IMR-90 (cell line): ENCODE data around the gene TLDC2. TPM values are rescaled to one million over a fixed set of nuclear protein-coding genes. Genes with fewer than 3 reads are reported as not detected.

Source experiments
- ATAC-seq: fragments of 200-7000 bp; cut with Tn5 transposase; 2 replicates; pipeline ENCODE4 v1.9.1; 2020; ENCODE audit warnings: low read depth, mild to moderate bottlenecking, moderate library complexity
- BruUV-seq: library from RNA; stranded (reverse); fragments of 400-500 nt; replicated peaks from 2 replicates; lab custom pipeline; 2021; lab: Mats Ljungman, UMichigan
- CTCF ChIA-PET: fragments of 300-600 bp; formaldehyde crosslinking; extraction: SDS; loops from one replicate; lab custom pipeline; 2021; ENCODE audit warnings: antibody characterized with exemption; lab: Yijun Ruan, JAX
- POLR2A ChIA-PET: fragments of 300-600 bp; sonication (Branson Sonifier 250); formaldehyde crosslinking; loops from one replicate; lab custom pipeline; 2022; ENCODE audit warnings: antibody characterized with exemption; ENCODE audit not compliant: unreplicated experiment; lab: Charles Lee
- DNase-seq: peaks from one replicate; pipeline ENCODE4 v3.0.0; 2013
- H2AFZ ChIP-seq: replicated peaks from 2 replicates; pipeline ENCODE3; 2013; ENCODE audit warnings: low read length, mild to moderate bottlenecking; ENCODE audit not compliant: poor library complexity
- H2AK5ac ChIP-seq: 2 replicates; pipeline ENCODE4 v1.6.1; 2013; ENCODE audit warnings: low read depth, low read length, inconsistent platforms
- H2AK9ac ChIP-seq: replicated peaks from 2 replicates; pipeline ENCODE3; 2013; ENCODE audit warnings: mild to moderate bottlenecking, low read depth, low read length, moderate library complexity; ENCODE audit not compliant: poor library complexity
- H2BK120ac ChIP-seq: 2 replicates; pipeline ENCODE4 v1.6.1; 2013; ENCODE audit warnings: low read depth, low read length, inconsistent platforms
- H2BK15ac ChIP-seq: 3 replicates; pipeline ENCODE4 v1.6.1; 2013; ENCODE audit warnings: low read depth, low read length, inconsistent platforms
- H2BK20ac ChIP-seq: 2 replicates; pipeline ENCODE4 v1.6.1; 2013; ENCODE audit warnings: low read depth, mild to moderate bottlenecking, inconsistent platforms, low read length, moderate library complexity
- H2BK5ac ChIP-seq: 2 replicates; pipeline ENCODE4 v1.6.1; 2013; ENCODE audit warnings: mild to moderate bottlenecking, low read depth, low read length, inconsistent platforms; ENCODE audit not compliant: poor library complexity, severe bottlenecking
- H3K14ac ChIP-seq: replicated peaks from 2 replicates; pipeline ENCODE4 v1.6.1; 2013; ENCODE audit warnings: low read depth, low read length, inconsistent platforms
- H3K18ac ChIP-seq: 2 replicates; pipeline ENCODE4 v1.6.1; 2013; ENCODE audit warnings: low read depth, low read length, control low read depth
- H3K23ac ChIP-seq: 2 replicates; pipeline ENCODE4 v1.6.1; 2013; ENCODE audit warnings: low read depth, low read length, inconsistent platforms
- H3K27ac ChIP-seq: 2 replicates; pipeline ENCODE4 v1.5.1; 2013; ENCODE audit warnings: mild to moderate bottlenecking, control low read depth, low read length; ENCODE audit not compliant: insufficient read depth
- H3K27me3 ChIP-seq: 2 replicates; pipeline ENCODE4 v1.6.1; 2013; ENCODE audit warnings: low read length; ENCODE audit not compliant: control insufficient read depth, insufficient read depth
- H3K36me3 ChIP-seq: 2 replicates; pipeline ENCODE4 v1.6.1; 2013; ENCODE audit warnings: low read length, mixed read lengths; ENCODE audit not compliant: control insufficient read depth, insufficient read depth
- H3K4ac ChIP-seq: 2 replicates; pipeline ENCODE4 v1.6.1; 2013; ENCODE audit warnings: low read depth, low read length, inconsistent platforms
- H3K4me1 ChIP-seq: 2 replicates; pipeline ENCODE4 v1.6.1; 2013; ENCODE audit warnings: low read length, mixed read lengths; ENCODE audit not compliant: control insufficient read depth, insufficient read depth
- H3K4me2 ChIP-seq: 2 replicates; pipeline ENCODE4 v1.6.1; 2013; ENCODE audit warnings: low read depth, mild to moderate bottlenecking, control low read depth, low read length, moderate library complexity
- H3K4me3 ChIP-seq: 2 replicates; pipeline ENCODE4 v1.5.1; 2013; ENCODE audit warnings: low read depth, mild to moderate bottlenecking, control low read depth, low read length, moderate library complexity; ENCODE audit not compliant: insufficient read depth
- H3K56ac ChIP-seq: 2 replicates; pipeline ENCODE4 v1.6.1; 2013; ENCODE audit warnings: low read length, inconsistent platforms; ENCODE audit not compliant: insufficient read depth; ENCODE audit errors: extremely low read depth
- H3K79me1 ChIP-seq, 2 experiments: 2 replicates each; pipeline ENCODE4 v1.6.1; 2013; ENCODE audit warnings: low read length in 2 of 2, inconsistent platforms in 1 of 2, low read depth in 1 of 2
- H3K9ac ChIP-seq: 2 replicates; pipeline ENCODE4 v1.6.1; 2013; ENCODE audit warnings: low read depth, low read length, control low read depth
- H3K9me1 ChIP-seq: 2 replicates; pipeline ENCODE4 v1.6.1; 2013; ENCODE audit warnings: low read length, inconsistent platforms; ENCODE audit not compliant: insufficient read depth
- H3K9me3 ChIP-seq: 2 replicates; pipeline ENCODE4 v1.6.1; 2013; ENCODE audit warnings: low read length; ENCODE audit not compliant: control insufficient read depth, insufficient read depth
- H4K20me1 ChIP-seq: 2 replicates; pipeline ENCODE4 v1.6.1; 2013; ENCODE audit warnings: low read length, inconsistent platforms; ENCODE audit not compliant: insufficient read depth
- H4K5ac ChIP-seq: 2 replicates; pipeline ENCODE4 v1.6.1; 2013; ENCODE audit warnings: mild to moderate bottlenecking, low read depth, low read length, control low read depth
- H4K8ac ChIP-seq, 2 experiments: 2 replicates each; pipeline ENCODE4 v1.6.1; 2013; ENCODE audit warnings: low read depth in 2 of 2, low read length in 2 of 2, control low read depth in 1 of 2, inconsistent platforms in 1 of 2
- H4K91ac ChIP-seq: 2 replicates; pipeline ENCODE4 v1.6.1; 2013; ENCODE audit warnings: low read depth, low read length, inconsistent platforms; ENCODE audit not compliant: insufficient read depth
- BHLHE40 ChIP-seq: fragments of 150-350 bp; IDR thresholded peaks from 2 replicates; pipeline ENCODE4 v1.6.1; 2016; ENCODE audit warnings: mild to moderate bottlenecking, low read depth, low read length
- CEBPB ChIP-seq: IDR thresholded peaks from 2 replicates; pipeline ENCODE4 v1.6.1; 2012; ENCODE audit warnings: low read depth, low read length, improper control_type of control experiment
- CHD1 ChIP-seq: IDR thresholded peaks from 2 replicates; pipeline ENCODE4 v1.6.1; 2012; ENCODE audit warnings: low read depth, low read length, improper control_type of control experiment
- CTCF ChIP-seq: conservative IDR thresholded peaks from 2 replicates; pipeline ENCODE4 v1.5.1; 2012; ENCODE audit warnings: mild to moderate bottlenecking, low read depth, low read length, improper control_type of control experiment
- ELK1 ChIP-seq: fragments of 150-350 bp; IDR thresholded peaks from 2 replicates; pipeline ENCODE4 v1.6.1; 2016; ENCODE audit warnings: low read depth, mild to moderate bottlenecking, low read length, moderate library complexity, borderline replicate concordance
- FOS ChIP-seq: fragments of 150-350 bp; IDR thresholded peaks from 2 replicates; pipeline ENCODE4 v1.6.1; 2016; ENCODE audit warnings: low read depth, low read length
- MAFK ChIP-seq: IDR thresholded peaks from 2 replicates; pipeline ENCODE4 v1.6.1; 2012; ENCODE audit warnings: low read depth, low read length, improper control_type of control experiment
- MAZ ChIP-seq: IDR thresholded peaks from 2 replicates; pipeline ENCODE4 v1.6.1; 2012; ENCODE audit warnings: low read depth, mild to moderate bottlenecking, low read length, improper control_type of control experiment, moderate library complexity, borderline replicate concordance
- MXI1 ChIP-seq: IDR thresholded peaks from 2 replicates; pipeline ENCODE4 v1.6.1; 2012; ENCODE audit warnings: low read depth, mild to moderate bottlenecking, low read length, moderate library complexity, borderline replicate concordance
- NFE2L2 ChIP-seq: fragments of 150-350 bp; IDR thresholded peaks from 2 replicates; pipeline ENCODE4 v1.6.1; 2016; ENCODE audit warnings: low read depth, mild to moderate bottlenecking, low read length
- POLR2A ChIP-seq: IDR thresholded peaks from 2 replicates; pipeline ENCODE4 v1.6.1; 2012; ENCODE audit warnings: mild to moderate bottlenecking, low read depth, low read length
- RAD21 ChIP-seq: IDR thresholded peaks from 2 replicates; pipeline ENCODE4 v1.6.1; 2012; ENCODE audit warnings: low read length, improper control_type of control experiment
- RCOR1 ChIP-seq: IDR thresholded peaks from 2 replicates; pipeline ENCODE4 v1.6.1; 2012; ENCODE audit warnings: mild to moderate bottlenecking, low read length, improper control_type of control experiment; ENCODE audit not compliant: insufficient replicate concordance
- RFX5 ChIP-seq: IDR thresholded peaks from 2 replicates; pipeline ENCODE4 v1.8.0; 2012; ENCODE audit warnings: low read depth, mild to moderate bottlenecking, low read length, moderate library complexity
- SMC3 ChIP-seq: fragments of 150-350 bp; IDR thresholded peaks from 2 replicates; pipeline ENCODE4 v1.6.1; 2016; ENCODE audit warnings: low read depth, mild to moderate bottlenecking, antibody characterized with exemption, low read length, moderate library complexity
- WGBS, 2 experiments: methylation state at CpG; one replicate each; pipeline versions ENCODE4 v1.1.5 to v1.1.7; 2013; ENCODE audit warnings: missing lambda C conversion rate in 2 of 2; ENCODE audit not compliant: insufficient read length in 1 of 2; ENCODE audit errors: extremely low coverage in 2 of 2; 5-methylcytosine and 5-hydroxymethylcytosine counted together
- dilution Hi-C: fragments of 300-500 bp; cut with HindIII; formaldehyde crosslinking; loops from one replicate; pipeline ENCODE4 v1.14.3; 2018; ENCODE audit warnings: low sequenced_read_pairs; ENCODE audit not compliant: unreplicated experiment
- in situ Hi-C: fragments of 300-500 bp; cut with MboI; formaldehyde crosslinking; loops from 3 replicates; pipeline ENCODE4 v1.14.3; 2019; ENCODE audit warnings: low sequenced_read_pairs, inconsistent platforms, mixed read lengths
- intact Hi-C: fragments of 100-400 bp; cut with micrococcal nuclease; formaldehyde crosslinking; loops from 2 replicates; pipeline ENCODE4 v1.10.0; 2022
- polyA plus RNA-seq, 3 experiments: library from polyadenylated mRNA; depleted of rRNA; stranded (reverse); fragments of >200 nt; gene quantifications; 2 replicates each; pipeline ENCODE4 v1.2.3, GENCODE V29; 2012; ENCODE audit warnings: low replicate concordance in 1 of 3
- total RNA-seq: library from RNA; depleted of rRNA; stranded (reverse); fragments of >200 nt; gene quantifications from 2 replicates; pipeline ENCODE4 v1.2.3, GENCODE V29; 2012
- TF ChIP-seq, protein P1 (sequence below): fragments of 150-350 bp; IDR thresholded peaks from 2 replicates; pipeline ENCODE4 v1.6.1; 2017; ENCODE audit warnings: mild to moderate bottlenecking, antibody characterized with exemption, low read length, low read depth

The TLDC2 gene
- total and polyA plus RNA-seq, 2 of the 4 experiments (the other 2 are of a cell fraction): 0.18 to 0.19 TPM

DNA sequence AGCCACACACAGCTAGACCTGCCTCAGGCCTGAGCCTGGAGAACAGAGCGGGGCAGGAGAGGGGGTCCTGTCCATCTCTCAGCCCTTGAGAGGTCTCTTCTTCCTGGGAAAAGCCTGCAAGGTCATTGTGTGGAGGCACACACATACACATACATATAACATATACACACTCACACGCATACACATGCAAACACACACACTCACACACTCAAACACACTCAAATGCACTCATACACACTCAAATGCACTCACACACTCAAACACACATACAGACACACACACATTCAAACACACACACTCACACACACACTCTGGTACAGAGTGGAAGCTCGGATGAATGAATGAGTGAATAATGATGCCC is 515 bp downstream of the TLDC2 start:
- in situ Hi-C loops: no loop called here
- Histone ChIP-seq H3K4me1 (no peaks in the 10 kb centered on the region), H2AK9ac (no peak overlapping the region), H4K91ac (no peak overlapping the region), H4K5ac (no peak overlapping the region), H2BK20ac (no peak overlapping the region), H3K4ac (no peak overlapping the region), H3K79me1 (no peaks in the 10 kb centered on the region), H4K20me1 (no peaks in the 10 kb centered on the region), H3K56ac (no peak overlapping the region), H2BK120ac (no peak overlapping the region), H2BK15ac (no peak overlapping the region), H3K23ac (no peak overlapping the region), H2AK5ac (no peak overlapping the region), H3K18ac (no peak overlapping the region), H3K4me2 (no peak overlapping the region), H3K9me1 (no peaks in the 10 kb centered on the region), H2AFZ (no peak overlapping the region), H4K8ac (no peak overlapping the region), H3K9ac (no peak overlapping the region), H2BK5ac (no peak overlapping the region), H3K27ac (no peak overlapping the region), H3K14ac (no peak overlapping the region), H3K36me3 (no peaks in the 10 kb centered on the region), H3K4me3 (no peak overlapping the region), H3K27me3 (peaks cover 10% of the 10 kb centered on the region; the same call in 1 of the 2 replicates), H3K9me3 (no peaks in the 10 kb centered on the region)
- WGBS, 2 experiments: no CpG with 5 or more reads among the region's 3 CpGs
- ChIA-PET POLR2A (interaction anchor here (0.8 kb wide), 1 partner anchor 9 kb away, joined by 15 read pairs; no protein-coding TSS in a partner anchor), CTCF (no interaction called here)
- intact Hi-C loops: no loop called here
- DNase-seq: no peak
- no peak for ATAC-seq
- TF ChIP-seq MAFK (no peak), RFX5 (no peak), CEBPB (no peak), NFE2L2 (no peak), ELK1 (no peak), MAZ (no peak), CTCF (no peak), CHD1 (no peak), SMC3 (no peak), POLR2A (no peak), MXI1 (no peak), RCOR1 (no peak), RAD21 (no peak), FOS (no peak), BHLHE40 (no peak)
- TF ChIP-seq, protein P1, sequence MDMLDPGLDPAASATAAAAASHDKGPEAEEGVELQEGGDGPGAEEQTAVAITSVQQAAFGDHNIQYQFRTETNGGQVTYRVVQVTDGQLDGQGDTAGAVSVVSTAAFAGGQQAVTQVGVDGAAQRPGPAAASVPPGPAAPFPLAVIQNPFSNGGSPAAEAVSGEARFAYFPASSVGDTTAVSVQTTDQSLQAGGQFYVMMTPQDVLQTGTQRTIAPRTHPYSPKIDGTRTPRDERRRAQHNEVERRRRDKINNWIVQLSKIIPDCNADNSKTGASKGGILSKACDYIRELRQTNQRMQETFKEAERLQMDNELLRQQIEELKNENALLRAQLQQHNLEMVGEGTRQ: no peak
- BruUV-seq: no TSS peak
- dilution Hi-C loops: no loop called here
